Adipocyte (in vitro differentiated cells): ENCODE results near the gene KCNIP4.

ENCODE experiments used
- DNase-seq: peaks from one replicate; pipeline ENCODE4 v3.0.0-alpha.2; 2015; ENCODE audit warnings: low read depth
- H3K27me3 ChIP-seq: replicated peaks from 2 replicates; pipeline ENCODE4 v1.7.0; 2013; ENCODE audit warnings: mild to moderate bottlenecking, low read length, moderate library complexity; ENCODE audit not compliant: control insufficient read depth, insufficient read depth
- H3K36me3 ChIP-seq: 2 replicates; pipeline ENCODE4 v1.7.0; 2013; ENCODE audit warnings: low read length, mild to moderate bottlenecking, moderate library complexity; ENCODE audit not compliant: control insufficient read depth, insufficient read depth, severe bottlenecking
- H3K4me1 ChIP-seq: 2 replicates; pipeline ENCODE4 v1.7.0; 2013; ENCODE audit warnings: mild to moderate bottlenecking, low read length, moderate library complexity; ENCODE audit not compliant: control insufficient read depth, insufficient read depth
- H3K4me3 ChIP-seq: 2 replicates; pipeline ENCODE4 v1.7.0; 2013; ENCODE audit warnings: mild to moderate bottlenecking, low read length, moderate library complexity
- H3K9ac ChIP-seq: 2 replicates; pipeline ENCODE4 v1.7.0; 2013; ENCODE audit warnings: mild to moderate bottlenecking, low read length, moderate library complexity
- H3K9me3 ChIP-seq: 2 replicates; pipeline ENCODE4 v1.7.0; 2013; ENCODE audit warnings: mild to moderate bottlenecking, low read length, moderate library complexity; ENCODE audit not compliant: control insufficient read depth

The KCNIP4 gene

GRCh38 chr4:20883231-20883630 lies 1065.3 kb downstream of the KCNIP4 start:
- no peaks in the 10 kb centered on the region for H3K4me1 ChIP-seq
- H3K4me3 ChIP-seq, result no peak overlapping the region
- H3K27me3 ChIP-seq, result no peaks in the 10 kb centered on the region
- H3K9me3 ChIP-seq, result peaks cover 3% of the 10 kb centered on the region
- no peaks in the 10 kb centered on the region for H3K36me3 ChIP-seq
- DNase-seq, result no peak
- H3K9ac ChIP-seq, result no peak overlapping the region

GRCh38 chr4:20882500-20882899 lies 1066.1 kb downstream of the KCNIP4 start:
- Histone ChIP-seq H3K9me3 (peaks cover 3% of the 10 kb centered on the region), H3K4me1 (no peaks in the 10 kb centered on the region), H3K36me3 (no peaks in the 10 kb centered on the region), H3K27me3 (no peaks in the 10 kb centered on the region), H3K9ac (no peak overlapping the region), H3K4me3 (no peak overlapping the region)
- DNase-seq, result no peak

GRCh38 chr4:20881658-20882057 lies 1066.9 kb downstream of the KCNIP4 start:
- Histone ChIP-seq H3K9ac (no peak overlapping the region), H3K27me3 (no peaks in the 10 kb centered on the region), H3K36me3 (no peaks in the 10 kb centered on the region), H3K9me3 (peaks cover 3% of the 10 kb centered on the region), H3K4me3 (no peak overlapping the region), H3K4me1 (no peaks in the 10 kb centered on the region)
- DNase-seq, result no peak

GRCh38 chr4:20878806-20879205 lies 1069.8 kb downstream of the KCNIP4 start:
- Histone ChIP-seq H3K9me3 (no peaks in the 10 kb centered on the region), H3K4me3 (no peak overlapping the region), H3K36me3 (no peaks in the 10 kb centered on the region), H3K9ac (no peak overlapping the region), H3K27me3 (no peaks in the 10 kb centered on the region), H3K4me1 (no peaks in the 10 kb centered on the region)
- DNase-seq, result no peak

GRCh38 chr4:20870436-20870835 lies 1078.1 kb downstream of the KCNIP4 start:
- no peak for DNase-seq
- H3K9ac ChIP-seq, result no peak overlapping the region
- H3K36me3 ChIP-seq, result no peaks in the 10 kb centered on the region

GRCh38 chr4:20868108-20868507 lies 1080.5 kb downstream of the KCNIP4 start:
- H3K9ac ChIP-seq, result no peak overlapping the region
- H3K9me3 ChIP-seq, result no peaks in the 10 kb centered on the region
- H3K36me3 ChIP-seq, result no peaks in the 10 kb centered on the region
- H3K4me1 ChIP-seq, result no peaks in the 10 kb centered on the region
- no peaks in the 10 kb centered on the region for H3K27me3 ChIP-seq
- no peak overlapping the region for H3K4me3 ChIP-seq
- DNase-seq, result no peak

More at GRCh38 chr4:20870436-20870835, 1078.1 kb downstream of the KCNIP4 start:
- Histone ChIP-seq H3K27me3 (no peaks in the 10 kb centered on the region), H3K4me3 (no peak overlapping the region), H3K4me1 (no peaks in the 10 kb centered on the region), H3K9me3 (no peaks in the 10 kb centered on the region)

- Histone ChIP-seq H3K4me3 (no peak overlapping the region), H3K27me3 (no peaks in the 10 kb centered on the region), H3K36me3 (no peaks in the 10 kb centered on the region), H3K9me3 (no peaks in the 10 kb centered on the region), H3K9ac (no peak overlapping the region), H3K4me1 (no peaks in the 10 kb centered on the region)
- no peak for DNase-seq
Observed at GRCh38 chr4:20860878-20861277, 1087.7 kb downstream of the KCNIP4 start.

- DNase-seq, result no peak
- Histone ChIP-seq H3K27me3 (no peaks in the 10 kb centered on the region), H3K9me3 (no peaks in the 10 kb centered on the region), H3K36me3 (no peaks in the 10 kb centered on the region), H3K4me3 (no peak overlapping the region), H3K4me1 (no peaks in the 10 kb centered on the region), H3K9ac (no peak overlapping the region)
Observed at GRCh38 chr4:20859097-20859781, 1089.3 kb downstream of the KCNIP4 start.

- no peak for DNase-seq
Observed at GRCh38 chr4:20857081-20857480, 1091.5 kb downstream of the KCNIP4 start.

GRCh38 chr4:20847124-20847747 lies 1101.3 kb downstream of the KCNIP4 start:
- Histone ChIP-seq H3K27me3 (no peaks in the 10 kb centered on the region), H3K9ac (no peak overlapping the region), H3K4me3 (no peak overlapping the region), H3K36me3 (no peaks in the 10 kb centered on the region), H3K4me1 (no peaks in the 10 kb centered on the region), H3K9me3 (no peaks in the 10 kb centered on the region)
- DNase-seq, result no peak

More at GRCh38 chr4:20857081-20857480, 1091.5 kb downstream of the KCNIP4 start:
- Histone ChIP-seq H3K9ac (no peak overlapping the region), H3K9me3 (no peaks in the 10 kb centered on the region), H3K36me3 (no peaks in the 10 kb centered on the region), H3K27me3 (no peaks in the 10 kb centered on the region), H3K4me3 (no peak overlapping the region), H3K4me1 (no peaks in the 10 kb centered on the region)

GRCh38 chr4:20844311-20844710 lies 1104.3 kb downstream of the KCNIP4 start:
- Histone ChIP-seq H3K9me3 (no peaks in the 10 kb centered on the region), H3K27me3 (no peaks in the 10 kb centered on the region), H3K9ac (no peak overlapping the region), H3K4me3 (no peak overlapping the region), H3K4me1 (peaks cover 8% of the 10 kb centered on the region), H3K36me3 (no peaks in the 10 kb centered on the region)
- DNase-seq, result no peak
